K562 (cell line): ENCODE data around the gene VWA7. TPM values are rescaled to one million over a fixed set of nuclear protein-coding genes. Genes with fewer than 3 reads are reported as not detected.

ENCODE experiments used
- CC2D1A ChIP-seq: fragments of 450-650 bp; IDR thresholded peaks from 2 replicates; pipeline ENCODE4 v1.6.1; 2017; ENCODE audit warnings: mild to moderate bottlenecking
- CCAR2 ChIP-seq: fragments of 200-400 bp; formaldehyde crosslinking; IDR thresholded peaks from 2 replicates; pipeline ENCODE4 v1.6.1; 2017; ENCODE audit warnings: mild to moderate bottlenecking, low read depth, low read length
- E2F5 ChIP-seq: sonication (generic); formaldehyde crosslinking; IDR thresholded peaks from 2 replicates; pipeline ENCODE4 v1.8.0; 2022; ENCODE audit warnings: mild to moderate bottlenecking, missing genetic modification reagents
- HSF4 ChIP-seq: fragments of 250-450 bp; sonication (Bioruptor Pico); IDR thresholded peaks from 2 replicates; pipeline ENCODE4 v2.1.2; 2022; ENCODE audit warnings: mild to moderate bottlenecking, moderate library complexity, borderline replicate concordance
- MTA3 ChIP-seq: fragments of 450-650 bp; formaldehyde crosslinking; IDR thresholded peaks from 2 replicates; pipeline ENCODE4 v1.6.1; 2017; ENCODE audit warnings: mild to moderate bottlenecking, borderline replicate concordance
- OTX1 ChIP-seq: fragments of 450-650 bp; formaldehyde crosslinking; IDR thresholded peaks from 2 replicates; pipeline ENCODE4 v1.4.0; 2022; ENCODE audit warnings: mild to moderate bottlenecking
- PCBP2 ChIP-seq: fragments of 200-400 bp; formaldehyde crosslinking; IDR thresholded peaks from 2 replicates; pipeline ENCODE4 v1.6.1; 2018; ENCODE audit warnings: low read length, low read depth, mild to moderate bottlenecking, moderate library complexity; ENCODE audit not compliant: poor library complexity, severe bottlenecking
- SP1 ChIP-seq: sonication (generic); formaldehyde crosslinking; IDR thresholded peaks from 2 replicates; pipeline ENCODE4 v1.8.1; 2022; ENCODE audit warnings: mild to moderate bottlenecking, missing genetic modification reagents
- TCFL5 ChIP-seq: fragments of 250-450 bp; sonication (Bioruptor Pico); conservative IDR thresholded peaks from 2 replicates; pipeline ENCODE4 v1.6.1; 2021; ENCODE audit warnings: mild to moderate bottlenecking, moderate library complexity, matching md5 sums
- TRIM28 ChIP-seq: fragments of 450-650 bp; IDR thresholded peaks from 2 replicates; pipeline ENCODE4 v1.6.1; 2017
- ZBTB40 ChIP-seq, 2 experiments: fragments of 450-650 bp in 1 of 2; sonication (generic) in 1 of 2; formaldehyde crosslinking in 1 of 2; IDR thresholded peaks; 2 replicates each; pipeline versions ENCODE4 v1.7.1 to v1.9.0; 2016 to 2022; ENCODE audit warnings: inconsistent platforms in 1 of 2, mild to moderate bottlenecking in 1 of 2, missing genetic modification reagents in 1 of 2
- ZNF121 ChIP-seq: sonication (generic); formaldehyde crosslinking; conservative IDR thresholded peaks from 2 replicates; pipeline ENCODE4 v1.8.0; 2022; ENCODE audit warnings: missing genetic modification reagents
- ZNF639 ChIP-seq, 2 experiments: fragments of 200-800 bp in 1 of 2; sonication (Bioruptor generic) in 1 of 2; sonication (generic) in 1 of 2; formaldehyde crosslinking in 1 of 2; IDR thresholded peaks in 1 of 2; conservative IDR thresholded peaks in 1 of 2; 2 replicates each; pipeline versions ENCODE4 v1.5.0 to v1.6.1; 2016 to 2020; ENCODE audit warnings: missing compliant biosample characterization in 1 of 2, missing genetic modification characterization in 1 of 2, missing genetic modification reagents in 1 of 2
- ZNF695 ChIP-seq: fragments of 450-650 bp; formaldehyde crosslinking; IDR thresholded peaks from 2 replicates; pipeline ENCODE4 v1.4.0; 2020; ENCODE audit warnings: mild to moderate bottlenecking, moderate library complexity
- ZNF699 ChIP-seq: fragments of 250-450 bp; sonication (Bioruptor Pico); IDR thresholded peaks from 2 replicates; pipeline ENCODE4 v1.8.0; 2021; ENCODE audit warnings: mild to moderate bottlenecking, moderate library complexity; ENCODE audit not compliant: insufficient replicate concordance
- polyA plus RNA-seq, 8 experiments: library from polyadenylated mRNA; depleted of rRNA in 4 of 8; stranded (reverse) in 5 of 8; unstranded in 3 of 8; fragments of >200 nt; fragmentation: Nextera tagmentation in 2 of 8; fragmentation: Illumina TruSeq in 1 of 8; extraction: Ambion mirVana in 2 of 8; extraction: Trizol in 1 of 8; gene quantifications; 2 replicates each; pipeline versions ENCODE4 v1.2.1 to v1.2.3, GENCODE V29; 2011 to 2014; ENCODE audit warnings: inconsistent platforms in 1 of 8, missing spikeins in 1 of 8
- total RNA-seq, 7 experiments: library from RNA; depleted of rRNA in 6 of 7; stranded (reverse); fragments of >200 nt in 6 of 7; fragmentation: Illumina TruSeq in 2 of 7; extraction: Trizol in 2 of 7; gene quantifications; 2 replicates each; pipeline versions ENCODE4 v1.2.1 to v1.2.3, GENCODE V29; 2011 to 2021; ENCODE audit warnings: low replicate concordance in 1 of 7
- TF ChIP-seq, protein P1 (sequence below): fragments of 450-650 bp; formaldehyde crosslinking; conservative IDR thresholded peaks from 2 replicates; pipeline ENCODE4 v1.4.0; 2022; ENCODE audit warnings: mild to moderate bottlenecking, missing genetic modification characterization

VWA7 gene
- total and polyA plus RNA-seq, 9 of the 15 experiments (the other 6 are each of a cell fraction or from before 2014, with no cell fraction given) = 0.18 to 2.9 (median 0.95) TPM

- TF ChIP-seq ZBTB40 (IDR thresholded peaks at IDR 0.05) = no peak
- no peak for TF ChIP-seq ZBTB40 (CRISPR knock-in tag; IDR thresholded peaks at IDR 0.05)
- TF ChIP-seq OTX1 = 0 out of 2 replicates have a peak, but pooled peaks have one; percentile 36
- TF ChIP-seq E2F5 = no peak
- TF ChIP-seq CCAR2 = no peak
- TF ChIP-seq, protein P1, sequence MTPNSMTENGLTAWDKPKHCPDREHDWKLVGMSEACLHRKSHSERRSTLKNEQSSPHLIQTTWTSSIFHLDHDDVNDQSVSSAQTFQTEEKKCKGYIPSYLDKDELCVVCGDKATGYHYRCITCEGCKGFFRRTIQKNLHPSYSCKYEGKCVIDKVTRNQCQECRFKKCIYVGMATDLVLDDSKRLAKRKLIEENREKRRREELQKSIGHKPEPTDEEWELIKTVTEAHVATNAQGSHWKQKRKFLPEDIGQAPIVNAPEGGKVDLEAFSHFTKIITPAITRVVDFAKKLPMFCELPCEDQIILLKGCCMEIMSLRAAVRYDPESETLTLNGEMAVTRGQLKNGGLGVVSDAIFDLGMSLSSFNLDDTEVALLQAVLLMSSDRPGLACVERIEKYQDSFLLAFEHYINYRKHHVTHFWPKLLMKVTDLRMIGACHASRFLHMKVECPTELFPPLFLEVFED (CRISPR knock-in tag) = peak; percentile 78; the same call in 1 of the 2 replicates
- no peak for TF ChIP-seq ZNF695
- no peak for TF ChIP-seq ZNF121 (CRISPR knock-in tag)
- no peak for TF ChIP-seq ZNF639 (CRISPR knock-in tag; conservative IDR thresholded peaks at IDR 0.05 in 1 of 2, IDR thresholded peaks at IDR 0.05 in 1 of 2)
- no peak for TF ChIP-seq CC2D1A
- TF ChIP-seq ZNF699 (CRISPR knock-in tag) = no peak
- TF ChIP-seq TCFL5 (CRISPR knock-in tag) = no peak
- no peak for TF ChIP-seq SP1 (CRISPR knock-in tag)
- TF ChIP-seq TRIM28 = no peak
- TF ChIP-seq PCBP2 = no peak
- no peak for TF ChIP-seq HSF4 (CRISPR knock-in tag)
- TF ChIP-seq MTA3 = no peak
These were observed 18.8 kb downstream of the VWA7 start (continued) for GRCh38 chr6:31758281-31758680.
